ENCODE results near the gene EVPL.
"Not testable (repeated sequence)": the region's sequence is repeated elsewhere in the genome, so short reads cannot be mapped to it uniquely, and the experiment has no call there.

GRCh38 chr17:76042868-76043267 lies 15.8 kb upstream of the EVPL start:
- not testable (repeated sequence) for TF ChIP-seq CTCF (conservative IDR thresholded peaks at IDR 0.05; ENCODE audit: low read length); EZH2phosphoT487 (IDR thresholded peaks at IDR 0.05; ENCODE audit: borderline replicate concordance, low read depth, low read length)

Measured in OCI-LY7 (cell line).